Measurements from ENCODE around the gene KPNA1.

DNA sequence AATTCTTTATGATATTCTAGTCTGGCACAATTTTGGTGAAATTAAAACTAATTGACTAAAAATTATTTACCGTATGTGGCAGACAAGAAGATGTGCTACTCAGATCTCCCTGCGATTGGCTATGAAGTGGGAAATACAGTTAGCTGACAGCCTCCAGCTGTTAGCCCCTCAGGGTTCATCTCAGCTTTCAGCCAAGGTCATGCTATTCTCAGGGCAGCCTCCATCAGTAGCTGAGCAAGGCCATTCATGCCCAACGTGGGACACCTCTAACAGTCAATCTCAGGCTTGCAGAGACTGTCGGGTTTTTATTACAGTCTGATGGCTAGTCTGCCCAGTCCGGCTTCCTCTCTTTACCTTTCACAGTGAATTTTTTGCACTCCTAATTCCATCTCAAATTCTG lies 42.6 kb upstream of the KPNA1 start:
- TF ChIP-seq, protein P1, sequence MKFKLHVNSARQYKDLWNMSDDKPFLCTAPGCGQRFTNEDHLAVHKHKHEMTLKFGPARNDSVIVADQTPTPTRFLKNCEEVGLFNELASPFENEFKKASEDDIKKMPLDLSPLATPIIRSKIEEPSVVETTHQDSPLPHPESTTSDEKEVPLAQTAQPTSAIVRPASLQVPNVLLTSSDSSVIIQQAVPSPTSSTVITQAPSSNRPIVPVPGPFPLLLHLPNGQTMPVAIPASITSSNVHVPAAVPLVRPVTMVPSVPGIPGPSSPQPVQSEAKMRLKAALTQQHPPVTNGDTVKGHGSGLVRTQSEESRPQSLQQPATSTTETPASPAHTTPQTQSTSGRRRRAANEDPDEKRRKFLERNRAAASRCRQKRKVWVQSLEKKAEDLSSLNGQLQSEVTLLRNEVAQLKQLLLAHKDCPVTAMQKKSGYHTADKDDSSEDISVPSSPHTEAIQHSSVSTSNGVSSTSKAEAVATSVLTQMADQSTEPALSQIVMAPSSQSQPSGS (CRISPR knock-in tag; IDR thresholded peaks at IDR 0.05; ENCODE audit: borderline replicate concordance, low read depth): no peak
- TF ChIP-seq ZNF423 (CRISPR knock-in tag; IDR thresholded peaks at IDR 0.05) (no peak), ZNF263 (CRISPR knock-in tag; IDR thresholded peaks at IDR 0.05; ENCODE audit: low read depth) (no peak), CTCF (IDR thresholded peaks at IDR 0.05) (no peak), USF2 (CRISPR knock-in tag; IDR thresholded peaks at IDR 0.05) (no peak), ESRRA (CRISPR knock-in tag; IDR thresholded peaks at IDR 0.05; ENCODE audit: borderline replicate concordance) (no peak), TEAD4 (CRISPR knock-in tag; IDR thresholded peaks at IDR 0.05) (no peak), SOX15 (CRISPR knock-in tag; IDR thresholded peaks at IDR 0.05) (no peak), ZBTB21 (CRISPR knock-in tag; IDR thresholded peaks at IDR 0.05; ENCODE audit: borderline replicate concordance) (no peak), SMAD3 (CRISPR knock-in tag; IDR thresholded peaks at IDR 0.05; ENCODE audit: borderline replicate concordance) (no peak), ZNF317 (CRISPR knock-in tag; IDR thresholded peaks at IDR 0.05; ENCODE audit: borderline replicate concordance, low read depth) (no peak)

All from WTC11 (cell line).